Fibroblast of skin of right quadriceps (primary cell): ENCODE measurements around the gene ERF.

Source experiments
- DNase-seq: peaks from one replicate; pipeline ENCODE4 v3.0.0-alpha.2; 2013

Gene ERF

GRCh38 chr19:42206871-42207755 lies 47.8 kb downstream of the ERF start:
- DNase-seq = peak; percentile 31

GRCh38 chr19:42204664-42205063 lies 50.3 kb downstream of the ERF start:
- DNase-seq = no peak

- DNase-seq = no peak
Measured at GRCh38 chr19:42203700-42204099, 51.2 kb downstream of the ERF start.

GRCh38 chr19:42202290-42202880 lies 52.5 kb downstream of the ERF start:
- DNase-seq = no peak

- no peak for DNase-seq
Measured at GRCh38 chr19:42201489-42202289, 53.2 kb downstream of the ERF start.

- DNase-seq = no peak
Measured at GRCh38 chr19:42200116-42200715, 54.7 kb downstream of the ERF start.

- no peak for DNase-seq
Measured at GRCh38 chr19:42199440-42200115, 55.4 kb downstream of the ERF start.

- DNase-seq = no peak
Measured at GRCh38 chr19:42198676-42199439, 56.1 kb downstream of the ERF start.
